ENCODE results near the gene WDR33. TPM values are rescaled to one million over a fixed set of nuclear protein-coding genes. Genes with fewer than 3 reads are reported as not detected.

The WDR33 gene
- total and polyA plus RNA-seq, 8 donors = 7.9 to 99.9 (median 20.3) TPM

DNA sequence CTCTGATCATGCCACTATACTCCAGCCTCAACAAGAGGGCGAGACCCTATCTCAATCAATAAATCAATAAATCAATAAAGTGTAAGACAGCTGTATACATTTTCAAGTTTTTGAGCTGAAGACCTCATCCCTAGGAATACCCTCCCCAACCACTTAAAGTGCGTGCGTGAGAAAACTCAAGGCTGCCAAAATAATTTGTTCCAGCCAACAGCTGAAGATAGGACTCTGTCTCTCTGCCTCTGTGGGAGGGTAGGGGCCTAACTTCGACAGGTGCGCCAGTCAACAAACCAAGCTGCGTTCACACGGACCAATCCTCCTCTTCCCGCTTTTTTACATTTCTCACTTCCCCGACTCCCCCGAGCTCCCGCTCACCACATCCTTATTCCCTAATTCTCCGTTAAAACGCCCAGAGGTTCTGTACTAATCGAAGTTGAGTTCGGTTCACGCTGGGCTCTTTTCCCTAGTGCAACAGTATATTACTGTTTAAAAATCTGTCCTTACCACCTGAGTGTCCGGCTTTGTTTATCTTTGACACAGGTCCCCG, 46.4 kb upstream of the WDR33 start:
- peak in 1 of 2 donors; percentile 51 for DNase-seq
- Histone ChIP-seq H3K27ac (peak overlapping the region; percentile 80 to 91 (median 88)), H3K27me3 (no peaks in the 10 kb centered on the region), H3K9me3 (no peaks in the 10 kb centered on the region), H3K4me1 (peaks cover 15 to 64% (median 43%) of the 10 kb centered on the region in 4 donors), H3K4me3 (peak overlapping the region; percentile 70 to 96 (median 89)), H3K36me3 (peaks cover 2 to 14% (median 7%) of the 10 kb centered on the region in 4 donors)
- intact Hi-C loops (cut with DNase I; ENCODE audit: low total_unique reads) = no loop called here
- no peak for TF ChIP-seq EP300 (IDR thresholded peaks at IDR 0.05)
- no peak for TF ChIP-seq POLR2AphosphoS5 (IDR thresholded peaks at IDR 0.05)
- TF ChIP-seq, protein P1, sequence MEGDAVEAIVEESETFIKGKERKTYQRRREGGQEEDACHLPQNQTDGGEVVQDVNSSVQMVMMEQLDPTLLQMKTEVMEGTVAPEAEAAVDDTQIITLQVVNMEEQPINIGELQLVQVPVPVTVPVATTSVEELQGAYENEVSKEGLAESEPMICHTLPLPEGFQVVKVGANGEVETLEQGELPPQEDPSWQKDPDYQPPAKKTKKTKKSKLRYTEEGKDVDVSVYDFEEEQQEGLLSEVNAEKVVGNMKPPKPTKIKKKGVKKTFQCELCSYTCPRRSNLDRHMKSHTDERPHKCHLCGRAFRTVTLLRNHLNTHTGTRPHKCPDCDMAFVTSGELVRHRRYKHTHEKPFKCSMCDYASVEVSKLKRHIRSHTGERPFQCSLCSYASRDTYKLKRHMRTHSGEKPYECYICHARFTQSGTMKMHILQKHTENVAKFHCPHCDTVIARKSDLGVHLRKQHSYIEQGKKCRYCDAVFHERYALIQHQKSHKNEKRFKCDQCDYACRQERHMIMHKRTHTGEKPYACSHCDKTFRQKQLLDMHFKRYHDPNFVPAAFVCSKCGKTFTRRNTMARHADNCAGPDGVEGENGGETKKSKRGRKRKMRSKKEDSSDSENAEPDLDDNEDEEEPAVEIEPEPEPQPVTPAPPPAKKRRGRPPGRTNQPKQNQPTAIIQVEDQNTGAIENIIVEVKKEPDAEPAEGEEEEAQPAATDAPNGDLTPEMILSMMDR (IDR thresholded peaks at IDR 0.05) = no peak
- TF ChIP-seq POLR2A (IDR thresholded peaks at IDR 0.05) = no peak
- WGBS, 5 donors = 2% methylated on average over 18 of the region's 18 CpGs

DNA sequence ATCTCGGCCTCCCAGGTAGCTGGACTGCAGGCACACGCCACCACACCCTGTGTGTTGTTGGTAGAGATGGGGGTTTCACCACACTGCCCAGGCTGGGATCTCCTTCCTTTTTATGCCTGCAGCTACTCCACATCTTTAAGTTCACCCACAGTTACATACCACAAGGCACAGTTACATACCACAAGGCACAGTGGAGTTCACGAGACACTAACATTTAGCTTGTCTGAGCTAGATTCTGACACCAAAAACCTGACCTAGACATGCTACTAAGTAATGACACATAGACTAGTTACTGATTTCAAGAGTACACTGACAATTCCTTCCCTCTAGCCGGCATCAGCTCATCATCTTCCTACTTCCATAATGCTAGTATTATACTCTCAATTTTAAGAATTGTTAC, 42.7 kb upstream of the WDR33 start:
- 82 to 96% (median 87%) methylated on average over 3 to 4 of the region's 4 CpGs for WGBS, 5 donors
- Histone ChIP-seq H3K36me3 (peaks cover 20 to 48% (median 44%) of the 10 kb centered on the region in 4 donors), H3K27ac (no peak overlapping the region), H3K27me3 (no peaks in the 10 kb centered on the region), H3K9me3 (no peaks in the 10 kb centered on the region), H3K4me1 (peaks cover 10 to 49% (median 35%) of the 10 kb centered on the region in 4 donors), H3K4me3 (no peak overlapping the region)
- no peak for TF ChIP-seq POLR2AphosphoS5 (IDR thresholded peaks at IDR 0.05)
- DNase-seq = no peak
- intact Hi-C loops (cut with DNase I; ENCODE audit: low total_unique reads) = no loop called here

DNA sequence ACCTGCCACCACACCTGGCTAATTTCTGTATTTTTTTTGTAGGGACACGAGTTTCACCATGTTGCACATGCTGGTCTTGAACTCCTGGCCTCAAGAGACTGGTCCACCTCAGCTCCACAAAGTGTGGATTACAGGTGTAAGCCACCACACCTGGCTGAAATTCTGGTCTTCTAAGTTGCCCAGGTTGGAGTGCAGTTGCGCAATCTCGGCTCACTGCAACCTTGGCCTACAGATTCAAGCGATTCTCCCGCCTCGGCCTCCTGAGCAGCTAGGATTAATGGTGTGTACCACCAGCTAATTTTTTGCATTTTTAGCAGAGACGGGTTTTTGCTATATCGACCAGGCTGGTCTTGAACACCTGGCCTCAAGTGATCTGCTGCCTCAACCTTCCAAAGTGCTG, 41.4 kb upstream of the WDR33 start:
- Histone ChIP-seq H3K4me1 (peaks cover 10 to 42% (median 28%) of the 10 kb centered on the region in 4 donors), H3K4me3 (no peak overlapping the region), H3K9me3 (no peaks in the 10 kb centered on the region), H3K27me3 (no peaks in the 10 kb centered on the region), H3K36me3 (peaks cover 32 to 61% (median 56%) of the 10 kb centered on the region in 4 donors), H3K27ac (no peak overlapping the region)
- WGBS, 5 donors = 94 to 98% (median 97%) methylated on average over 8 of the region's 8 CpGs
- intact Hi-C loops (cut with DNase I; ENCODE audit: low total_unique reads) = no loop called here
- TF ChIP-seq POLR2AphosphoS5 (IDR thresholded peaks at IDR 0.05) (no peak), POLR2A (IDR thresholded peaks at IDR 0.05) (no peak), EP300 (IDR thresholded peaks at IDR 0.05) (no peak)
- TF ChIP-seq, protein P1 (IDR thresholded peaks at IDR 0.05) = no peak
- no peak for DNase-seq

DNA sequence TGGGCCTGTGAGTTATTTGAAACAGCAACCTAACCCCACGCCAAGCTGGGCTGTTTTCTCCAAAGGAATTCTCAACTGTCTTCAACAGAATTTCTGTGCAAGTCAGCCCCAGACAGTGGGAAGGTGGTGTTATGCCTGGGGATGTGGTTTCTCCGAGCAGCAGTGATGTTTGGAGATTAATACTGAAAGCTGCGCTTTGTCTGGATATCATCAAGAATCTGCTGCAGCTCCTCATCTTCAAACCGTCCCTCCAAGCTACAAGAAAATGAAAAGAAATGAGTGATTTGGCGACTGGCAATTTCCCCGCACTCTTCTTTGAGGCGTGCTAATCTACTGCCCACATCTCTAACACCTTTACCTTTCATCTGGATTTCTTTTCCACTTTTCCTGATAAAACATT, 37.0 kb upstream of the WDR33 start:
- no peak for TF ChIP-seq EP300 (IDR thresholded peaks at IDR 0.05)
- no peak for TF ChIP-seq POLR2AphosphoS5 (IDR thresholded peaks at IDR 0.05)
- TF ChIP-seq, protein P1 (IDR thresholded peaks at IDR 0.05) = no peak
- no peak for TF ChIP-seq POLR2A (IDR thresholded peaks at IDR 0.05)
- intact Hi-C loops (cut with DNase I; ENCODE audit: low total_unique reads) = no loop called here
- no peak for DNase-seq
- Histone ChIP-seq H3K27ac (no peak overlapping the region), H3K9me3 (no peaks in the 10 kb centered on the region), H3K4me1 (no peaks in the 10 kb centered on the region), H3K27me3 (no peaks in the 10 kb centered on the region), H3K36me3 (peaks cover 48 to 87% (median 84%) of the 10 kb centered on the region in 4 donors), H3K4me3 (no peak overlapping the region)
- WGBS, 5 donors = 84 to 91% (median 87%) methylated on average over 7 of the region's 7 CpGs

DNA sequence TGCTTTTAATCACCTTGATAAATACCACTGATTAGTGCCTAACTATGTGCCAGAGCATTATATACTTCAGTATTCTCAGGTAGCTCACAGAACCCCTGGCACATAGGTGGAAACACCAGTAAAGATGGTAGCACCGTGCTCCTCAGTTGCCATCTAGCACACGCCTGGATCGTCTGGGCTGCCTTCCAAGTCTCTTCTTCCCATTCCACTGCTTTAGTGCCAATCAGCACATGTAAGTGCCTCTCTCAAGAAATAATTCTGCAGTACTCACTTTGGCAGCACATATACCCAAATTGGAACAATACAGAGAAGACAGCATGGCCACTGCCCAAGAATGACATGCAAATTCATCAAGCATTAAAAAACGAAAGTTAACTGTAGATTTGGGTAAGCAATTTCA, 34.0 kb upstream of the WDR33 start:
- peaks cover 37 to 57% (median 55%) of the 10 kb centered on the region in 4 donors for H3K36me3 ChIP-seq
- no peaks in the 10 kb centered on the region for H3K27me3 ChIP-seq
- no peak for DNase-seq
- H3K27ac ChIP-seq = no peak overlapping the region
- intact Hi-C loops (cut with DNase I; ENCODE audit: low total_unique reads) = no loop called here
- H3K4me3 ChIP-seq = no peak overlapping the region
- no peaks in the 10 kb centered on the region for H3K4me1 ChIP-seq
- no peaks in the 10 kb centered on the region for H3K9me3 ChIP-seq
- WGBS, 5 donors = 81 to 92% (median 87%) methylated on average over 4 of the region's 4 CpGs
- TF ChIP-seq POLR2A (IDR thresholded peaks at IDR 0.05) = no peak
- TF ChIP-seq EP300 (IDR thresholded peaks at IDR 0.05) = no peak
- TF ChIP-seq POLR2AphosphoS5 (IDR thresholded peaks at IDR 0.05) = no peak
- TF ChIP-seq, protein P1 (IDR thresholded peaks at IDR 0.05) = no peak
